Stimulated activated CD8-positive, alpha-beta memory T cell treated with anti-CD3 and anti-CD28 coated beads, Interleukin-4, amount 100 ng/mL, for 4 hours (primary cell): Measurements from ENCODE around the gene GPR15LG.

ENCODE experiments used
- DNase-seq, 2 donors: peaks; one replicate each; pipeline ENCODE4 v3.0.0-alpha.2; 2020; ENCODE audit warnings: low read depth in 2 of 2, low spot score in 1 of 2

The GPR15LG gene

GRCh38 chr10:84214046-84214572, 40.5 kb downstream of the GPR15LG start:
- no peak for DNase-seq

DNA sequence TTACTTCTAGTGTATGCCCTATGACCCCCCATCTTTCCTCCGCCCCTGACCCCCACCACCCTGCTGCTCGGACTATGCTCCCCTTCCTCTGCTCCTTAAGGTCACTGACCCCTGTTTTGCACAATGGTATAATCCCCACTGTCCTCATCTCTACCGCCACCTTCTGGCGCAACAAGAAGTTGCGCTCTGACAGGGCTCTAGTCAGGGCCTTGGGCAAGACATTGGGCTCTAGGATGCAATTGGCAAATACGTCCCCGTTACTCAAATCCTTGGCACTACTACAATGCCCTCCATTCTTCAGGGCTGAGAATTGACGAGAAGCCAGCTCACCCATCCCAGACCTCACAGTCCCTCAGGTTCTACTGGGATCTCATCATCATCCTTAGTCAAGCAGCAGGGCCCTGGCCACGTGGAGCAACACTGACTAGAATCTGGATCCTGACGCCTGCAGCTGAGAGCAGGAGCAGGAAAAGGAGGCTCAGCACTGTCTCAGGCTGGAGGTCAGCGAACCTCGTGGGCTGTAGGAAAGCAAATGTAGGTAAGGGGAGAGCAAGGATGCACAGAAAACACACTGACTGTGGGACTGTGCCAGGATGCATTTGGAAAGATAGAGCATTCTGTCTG, 41.1 kb downstream of the GPR15LG start:
- no peak for DNase-seq

DNA sequence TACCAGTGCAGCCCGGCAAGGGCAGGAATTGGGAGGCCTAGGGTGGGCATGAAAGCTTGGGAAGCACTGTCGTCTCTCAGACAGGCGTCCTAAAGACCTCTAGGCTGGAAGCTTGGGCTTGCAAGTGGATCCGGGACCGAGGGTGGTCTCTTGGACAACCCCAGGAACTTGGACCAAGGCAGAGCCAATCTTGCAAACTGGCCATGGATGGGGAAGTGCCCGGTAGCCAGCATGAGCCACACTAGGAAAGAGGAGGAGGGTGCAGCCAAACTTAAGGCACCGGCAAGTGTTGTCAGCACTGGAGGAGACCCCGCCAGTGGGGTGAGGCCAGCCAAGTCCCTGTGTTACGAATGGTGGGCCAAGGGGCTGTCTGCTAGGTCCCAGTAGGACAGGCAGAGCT, 43.2 kb downstream of the GPR15LG start:
- no peak for DNase-seq

DNA sequence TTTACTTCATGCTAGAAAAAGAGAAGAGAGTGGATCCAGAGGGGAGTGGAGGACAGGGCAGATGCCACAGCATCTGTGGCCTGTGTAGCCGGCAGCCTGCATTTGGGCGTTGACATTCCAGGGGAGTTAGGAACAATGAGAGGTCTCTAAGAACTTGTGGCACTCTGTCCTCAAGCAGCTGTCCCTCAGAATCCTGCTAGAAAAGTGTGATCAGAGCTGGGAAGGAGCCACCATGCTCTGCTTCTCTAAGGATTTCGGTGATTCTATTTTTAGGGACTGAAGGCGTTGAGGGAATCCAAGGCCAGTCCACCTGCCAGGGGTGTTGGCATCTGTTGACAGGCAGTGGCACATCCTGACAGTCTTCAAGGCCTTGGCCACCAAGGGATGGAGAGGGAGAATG, 44.1 kb downstream of the GPR15LG start:
- no peak for DNase-seq

- no peak for DNase-seq
These were observed 48.3 kb downstream of the GPR15LG start for GRCh38 chr10:84221916-84222315.

- no peak for DNase-seq
These were observed 50.9 kb downstream of the GPR15LG start for GRCh38 chr10:84224411-84225028.

GRCh38 chr10:84225427-84226173, 52.0 kb downstream of the GPR15LG start, which contains the start of gene LRIT2:
TSS of gene LRIT2 (minus strand) at chr10:84225544. CDS start at chr10:84225520, 24 bp downstream.
- no peak for DNase-seq

DNA sequence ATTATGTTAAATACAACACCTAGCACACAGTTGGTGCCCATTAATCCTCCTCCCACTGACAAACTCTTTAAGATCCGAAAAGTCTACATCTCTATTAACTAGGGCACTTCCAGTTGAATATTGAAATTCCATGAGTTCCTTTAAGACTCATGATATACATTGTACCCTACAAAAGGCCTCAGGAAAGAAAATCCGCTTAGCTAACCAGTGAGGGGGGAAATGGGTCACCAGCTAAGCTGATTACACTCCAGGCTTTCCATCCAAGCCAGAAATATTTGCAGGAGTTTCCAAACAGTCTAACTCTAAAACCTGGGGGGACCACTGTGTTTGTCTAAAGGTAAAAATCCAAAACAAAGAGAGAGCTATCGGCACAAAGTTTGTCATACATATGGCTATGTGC, 53.0 kb downstream of the GPR15LG start:
- no peak for DNase-seq

GRCh38 chr10:84227810-84228209, 54.2 kb downstream of the GPR15LG start:
- no peak for DNase-seq

DNA sequence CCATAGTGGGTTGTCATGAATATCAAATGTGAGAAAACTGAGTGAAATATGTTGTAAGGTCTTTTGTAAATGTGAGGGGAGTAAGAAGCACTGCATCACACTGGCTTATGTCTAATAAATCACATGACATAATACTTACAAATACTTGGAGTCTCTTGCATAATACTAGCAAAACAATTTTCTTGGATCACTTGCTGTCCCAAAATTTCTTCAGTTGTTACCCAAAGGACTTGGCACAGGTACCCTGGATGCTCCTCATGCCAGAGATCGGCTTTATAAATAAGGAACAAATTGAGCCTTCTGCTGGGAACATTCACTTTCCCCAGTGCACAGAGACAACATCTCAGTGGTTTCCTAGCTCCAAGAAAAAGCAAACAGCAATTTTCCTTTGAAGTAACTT, 56.8 kb downstream of the GPR15LG start:
- no peak for DNase-seq

GRCh38 chr10:84232376-84232775, 58.8 kb downstream of the GPR15LG start:
- DNase-seq, result no peak

DNA sequence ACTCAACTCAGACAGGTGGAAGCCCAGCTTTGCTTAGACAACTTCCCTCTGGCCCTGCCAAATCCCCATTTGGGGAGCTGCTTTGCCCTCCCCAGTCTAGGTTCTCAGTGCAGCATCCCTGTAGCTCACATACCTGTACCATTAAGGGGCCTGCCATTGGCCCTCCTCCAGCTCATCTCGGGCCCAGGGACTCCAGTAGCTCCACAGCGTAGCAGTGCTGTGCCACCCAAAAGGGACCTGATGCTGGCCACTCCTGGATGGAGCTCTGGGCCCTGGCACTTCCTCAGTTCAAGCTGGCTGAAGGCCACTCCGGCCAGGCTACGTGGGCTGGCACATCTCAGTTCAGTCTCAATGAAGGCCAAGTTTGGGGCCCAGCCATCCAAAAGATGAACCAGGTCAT, 60.3 kb downstream of the GPR15LG start:
- no peak for DNase-seq

GRCh38 chr10:84234479-84234878, 60.9 kb downstream of the GPR15LG start:
- no peak for DNase-seq
